NCI-H2227 (cell line): ENCODE results near the gene CSNK2A1.

Source experiments
- DNase-seq: peaks from one replicate; lab custom pipeline; 2025; ENCODE audit not compliant: unreplicated experiment; lab: John Stamatoyannopoulos, UW

Gene CSNK2A1

GRCh38 chr20:432208-432607, 111.4 kb downstream of the CSNK2A1 start:
- no peak for DNase-seq

GRCh38 chr20:431012-431904, 112.3 kb downstream of the CSNK2A1 start:
- DNase-seq: peak; percentile 86

GRCh38 chr20:430091-430999, 113.2 kb downstream of the CSNK2A1 start:
- no peak for DNase-seq

GRCh38 chr20:428658-429200, 114.9 kb downstream of the CSNK2A1 start:
- no peak for DNase-seq

GRCh38 chr20:427849-428657, 115.5 kb downstream of the CSNK2A1 start:
- no peak for DNase-seq

GRCh38 chr20:427401-427800, 116.2 kb downstream of the CSNK2A1 start:
- DNase-seq: no peak

GRCh38 chr20:426566-426965, 117.0 kb downstream of the CSNK2A1 start:
- no peak for DNase-seq
